Measurements from ENCODE around the gene ADAMTS4.

ADAMTS4 gene

GRCh38 chr1:161138431-161138830, 60.4 kb downstream of the ADAMTS4 start:
- no peak for DNase-seq

GRCh38 chr1:161137881-161138280, 61.0 kb downstream of the ADAMTS4 start:
- DNase-seq: no peak

All from islet precursor cell (in vitro differentiated cells).